Skin of body (tissue), 2 donors: Measurements from ENCODE around the gene LIME1. TPM values are rescaled to one million over a fixed set of nuclear protein-coding genes. Genes with fewer than 3 reads are reported as not detected.

Source experiments
- small RNA-seq: library from RNA; depleted of rRNA; stranded (forward); fragments of <200 nt; gene quantifications from one replicate; pipeline ENCODE3, GENCODE V24; 2014; ENCODE audit warnings: low replicate concordance
- total RNA-seq: library from RNA; depleted of rRNA; stranded (reverse); fragments of >200 nt; gene quantifications from one replicate; pipeline ENCODE4 v1.2.3, GENCODE V29; 2014

Gene LIME1
- total RNA-seq, 1 donor from 2014 or later = 3.7 TPM

Small RNA genes within 50 kb of the gene (small RNA-seq; reads per million reads assigned to genes)
- not detected for gene LIME1
- gene TNFRSF6B = not detected

Other genes starting within 250 kb of the LIME1 start
- 38.5 TPM for gene EEF1A2, start 237.6 kb upstream of the LIME1 start, total RNA-seq
- 30.8 TPM for gene PPDPF, start 215.9 kb upstream of the LIME1 start, total RNA-seq
- gene PTK6, start 199.3 kb upstream of the LIME1 start, total RNA-seq = 3.8 TPM
- 1.1 TPM for gene SRMS, start 188.9 kb upstream of the LIME1 start, total RNA-seq
- 0.59 TPM for gene FNDC11, start 182.5 kb upstream of the LIME1 start, total RNA-seq
- gene HELZ2, start 162.4 kb upstream of the LIME1 start, total RNA-seq = 19.8 TPM
- gene GMEB2, start 109.6 kb upstream of the LIME1 start, total RNA-seq = 6.4 TPM
- 21.6 TPM for gene STMN3, start 83.2 kb upstream of the LIME1 start, total RNA-seq
- 13.3 TPM for gene RTEL1, start 78.4 kb upstream of the LIME1 start, total RNA-seq
- 3.4 TPM for gene TNFRSF6B, start 40.0 kb upstream of the LIME1 start, total RNA-seq
- 16.3 TPM for gene ARFRP1, start 28.7 kb upstream of the LIME1 start, total RNA-seq
- gene ZGPAT, start 28.6 kb upstream of the LIME1 start, total RNA-seq = 9.8 TPM
- 21.5 TPM for gene SLC2A4RG, start 3.1 kb downstream of the LIME1 start, total RNA-seq
- gene ZBTB46, start 94.6 kb downstream of the LIME1 start, total RNA-seq = 8.3 TPM
- gene ABHD16B, start 124.8 kb downstream of the LIME1 start, total RNA-seq = not detected
- 39.3 TPM for gene TPD52L2, start 128.6 kb downstream of the LIME1 start, total RNA-seq
- 20.9 TPM for gene DNAJC5, start 158.5 kb downstream of the LIME1 start, total RNA-seq
- gene UCKL1, start 219.8 kb downstream of the LIME1 start, total RNA-seq = 23.0 TPM
- gene ZNF512B, start 233.3 kb downstream of the LIME1 start, total RNA-seq = 9.7 TPM
- gene SAMD10, start 243.0 kb downstream of the LIME1 start, total RNA-seq = 1.6 TPM
- 39.9 TPM for gene PRPF6, start 244.5 kb downstream of the LIME1 start, total RNA-seq